LNCaP clone FGC (cell line): ENCODE data around the gene LEFTY2.
"Not testable (repeated sequence)": the region's sequence is repeated elsewhere in the genome, so short reads cannot be mapped to it uniquely, and the experiment has no call there.

Experiments used
- DNase-seq: peaks from one replicate; pipeline ENCODE4 v3.0.0-alpha.2; 2011; ENCODE audit warnings: low read depth
- H3K4me3 ChIP-seq: 2 replicates; pipeline ENCODE4 v1.5.1; 2011; ENCODE audit warnings: mild to moderate bottlenecking, low read depth, low read length, control low read depth
- TF ChIP-seq, protein P1 (sequence below): IDR thresholded peaks from 2 replicates; pipeline ENCODE4 v1.5.1; 2012; ENCODE audit warnings: mild to moderate bottlenecking; ENCODE audit not compliant: control insufficient read depth, insufficient read depth; ENCODE audit errors: extremely low read depth

LEFTY2 gene

DNA sequence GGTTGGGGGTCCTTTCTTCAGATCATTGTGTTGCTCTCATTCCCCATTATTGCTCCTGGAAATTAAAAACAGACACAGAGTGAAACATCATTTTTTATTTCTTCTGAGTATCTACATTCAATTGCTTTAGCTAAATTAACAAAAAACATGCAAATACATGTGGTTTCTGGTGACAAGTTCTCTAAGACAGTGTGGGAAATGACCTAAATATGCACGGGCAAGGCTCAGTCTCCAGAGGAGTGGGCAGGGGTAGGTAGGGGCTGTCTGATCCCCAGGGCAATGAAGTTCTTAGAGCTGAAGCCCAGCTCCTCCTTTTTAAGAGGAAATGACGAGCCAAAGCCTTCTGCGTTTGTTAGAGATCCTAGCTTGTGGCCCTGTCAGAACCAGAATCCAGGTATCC lies 4.5 kb downstream of the LEFTY2 start:
- TF ChIP-seq, protein P1, sequence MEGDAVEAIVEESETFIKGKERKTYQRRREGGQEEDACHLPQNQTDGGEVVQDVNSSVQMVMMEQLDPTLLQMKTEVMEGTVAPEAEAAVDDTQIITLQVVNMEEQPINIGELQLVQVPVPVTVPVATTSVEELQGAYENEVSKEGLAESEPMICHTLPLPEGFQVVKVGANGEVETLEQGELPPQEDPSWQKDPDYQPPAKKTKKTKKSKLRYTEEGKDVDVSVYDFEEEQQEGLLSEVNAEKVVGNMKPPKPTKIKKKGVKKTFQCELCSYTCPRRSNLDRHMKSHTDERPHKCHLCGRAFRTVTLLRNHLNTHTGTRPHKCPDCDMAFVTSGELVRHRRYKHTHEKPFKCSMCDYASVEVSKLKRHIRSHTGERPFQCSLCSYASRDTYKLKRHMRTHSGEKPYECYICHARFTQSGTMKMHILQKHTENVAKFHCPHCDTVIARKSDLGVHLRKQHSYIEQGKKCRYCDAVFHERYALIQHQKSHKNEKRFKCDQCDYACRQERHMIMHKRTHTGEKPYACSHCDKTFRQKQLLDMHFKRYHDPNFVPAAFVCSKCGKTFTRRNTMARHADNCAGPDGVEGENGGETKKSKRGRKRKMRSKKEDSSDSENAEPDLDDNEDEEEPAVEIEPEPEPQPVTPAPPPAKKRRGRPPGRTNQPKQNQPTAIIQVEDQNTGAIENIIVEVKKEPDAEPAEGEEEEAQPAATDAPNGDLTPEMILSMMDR = no peak
- H3K4me3 ChIP-seq = no peak overlapping the region
- no peak for DNase-seq

DNA sequence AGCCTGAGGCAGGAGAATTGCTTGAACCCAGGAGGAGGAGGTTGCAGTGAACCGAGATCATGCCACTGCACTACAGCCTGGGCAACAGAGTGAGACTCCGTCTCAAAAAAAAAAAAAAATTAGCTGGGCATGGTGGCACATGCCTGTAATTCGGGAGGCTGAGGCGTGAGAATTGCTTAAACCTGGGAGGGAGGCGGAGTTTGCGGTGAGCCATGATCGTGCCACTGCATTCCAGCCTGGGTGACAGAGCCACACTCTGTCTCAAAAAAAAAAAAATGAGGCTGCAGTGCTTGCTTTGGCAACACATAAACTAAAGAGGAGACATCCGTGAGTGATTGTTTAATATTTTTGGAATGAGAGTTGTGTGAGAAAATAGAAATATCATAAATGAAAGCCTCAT lies 4.9 kb downstream of the LEFTY2 start:
- DNase-seq, H3K4me3 ChIP-seq: not testable (repeated sequence)

DNA sequence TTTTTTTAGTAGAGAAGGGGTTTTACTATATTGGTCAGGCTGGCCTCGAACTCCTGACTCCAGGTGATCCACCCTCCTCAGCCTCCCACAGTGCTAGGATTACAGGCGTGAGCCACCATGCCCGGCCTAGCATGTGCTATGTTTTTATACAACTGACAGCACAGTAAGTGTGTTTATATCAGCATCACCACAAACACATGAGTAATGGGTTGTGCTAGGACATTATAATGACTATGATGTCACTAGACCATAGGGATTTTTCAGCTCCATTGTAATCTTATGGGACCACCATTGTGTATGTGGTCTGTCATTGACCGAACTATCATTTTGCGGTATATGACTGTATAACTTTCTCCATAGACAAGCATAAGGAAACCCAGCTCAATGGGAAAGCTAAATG lies 6.3 kb downstream of the LEFTY2 start:
- TF ChIP-seq, protein P1 = no peak

DNA sequence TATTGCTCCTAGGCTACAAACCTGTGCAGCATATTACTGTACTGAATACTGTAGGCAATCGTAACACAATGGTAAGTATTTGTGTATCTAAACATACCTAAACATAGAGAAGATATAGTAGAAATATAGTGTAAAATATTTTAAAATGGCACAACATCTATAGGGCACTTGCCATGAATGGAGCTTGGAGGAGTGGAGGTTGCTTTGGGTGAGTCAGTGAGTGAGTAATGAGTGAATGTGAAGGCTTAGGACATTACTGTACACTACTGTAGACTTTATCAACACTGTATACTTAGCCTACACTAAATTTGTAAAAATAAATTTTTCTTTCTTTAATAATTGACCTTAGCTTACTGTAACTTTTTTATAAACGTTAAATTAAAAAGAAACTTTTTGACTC lies 7.9 kb downstream of the LEFTY2 start:
- H3K4me3 ChIP-seq = no peak overlapping the region
- no peak for DNase-seq
- TF ChIP-seq, protein P1 = no peak

More for the DNA sequence above, 6.3 kb downstream of the LEFTY2 start:
- no peak for DNase-seq
- no peak overlapping the region for H3K4me3 ChIP-seq

DNA sequence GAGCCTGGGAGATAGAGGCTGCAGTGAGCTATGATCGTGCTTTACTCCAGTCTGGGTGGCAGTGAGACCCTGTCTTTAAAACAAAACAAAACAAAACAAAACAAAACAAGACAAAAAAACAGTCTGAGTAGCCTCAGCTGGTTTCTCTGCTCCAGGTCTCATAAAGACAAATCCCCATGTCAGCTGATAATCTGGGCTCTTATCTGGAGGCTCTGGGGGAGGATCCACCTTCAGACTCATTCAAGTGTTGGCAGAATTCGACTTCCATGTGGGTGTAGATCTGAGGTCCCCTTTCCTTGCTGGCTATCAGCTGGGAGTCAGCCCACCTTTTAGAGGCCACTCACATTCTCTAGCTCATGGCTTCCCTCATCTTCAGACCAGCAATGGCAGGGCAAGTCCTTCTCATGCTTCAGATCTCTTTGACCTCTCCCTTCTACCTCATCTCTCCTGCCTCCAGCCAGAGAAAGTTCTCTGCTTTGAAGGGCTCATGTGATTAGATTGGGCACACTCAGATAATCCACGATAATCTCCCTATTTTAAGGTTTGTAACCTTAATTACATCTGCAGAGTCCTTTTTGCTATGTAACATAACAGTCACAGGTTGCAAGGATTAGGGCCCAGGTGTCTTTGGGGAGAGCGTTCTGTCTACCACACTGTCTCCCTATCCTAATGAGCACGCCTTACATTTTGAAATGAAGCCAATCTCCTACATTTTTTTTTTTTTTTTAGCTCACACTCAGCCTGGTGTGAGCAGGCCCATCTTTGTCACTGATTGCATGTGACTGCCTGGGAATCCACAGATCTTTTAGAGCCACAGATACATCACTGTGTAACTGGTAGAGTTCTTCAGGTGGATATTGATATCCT lies 9.5 kb downstream of the LEFTY2 start:
- DNase-seq = no peak
- H3K4me3 ChIP-seq = no peak overlapping the region

DNA sequence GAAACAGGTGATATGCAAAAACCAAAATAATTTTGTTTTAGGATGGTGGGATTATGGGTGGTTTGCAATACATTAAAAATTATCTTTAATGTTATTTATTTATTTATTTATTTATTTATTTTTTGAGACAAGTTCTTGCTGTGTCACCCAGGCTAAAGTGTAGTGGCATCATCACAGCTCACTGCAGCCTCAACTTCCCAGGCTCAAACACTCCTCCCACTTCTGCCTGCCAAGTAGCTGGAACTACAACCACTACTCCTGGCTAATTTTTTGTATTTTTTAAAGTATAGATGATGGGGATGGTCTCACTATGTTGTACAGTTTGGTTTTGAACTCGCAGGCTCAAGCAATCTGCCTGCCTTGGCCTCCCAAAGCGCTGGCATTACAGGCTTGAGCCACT lies 10.5 kb downstream of the LEFTY2 start:
- no peak for DNase-seq
- TF ChIP-seq, protein P1 = no peak
- H3K4me3 ChIP-seq = no peak overlapping the region

More for the DNA sequence above, 9.5 kb downstream of the LEFTY2 start:
- TF ChIP-seq, protein P1 = no peak

DNA sequence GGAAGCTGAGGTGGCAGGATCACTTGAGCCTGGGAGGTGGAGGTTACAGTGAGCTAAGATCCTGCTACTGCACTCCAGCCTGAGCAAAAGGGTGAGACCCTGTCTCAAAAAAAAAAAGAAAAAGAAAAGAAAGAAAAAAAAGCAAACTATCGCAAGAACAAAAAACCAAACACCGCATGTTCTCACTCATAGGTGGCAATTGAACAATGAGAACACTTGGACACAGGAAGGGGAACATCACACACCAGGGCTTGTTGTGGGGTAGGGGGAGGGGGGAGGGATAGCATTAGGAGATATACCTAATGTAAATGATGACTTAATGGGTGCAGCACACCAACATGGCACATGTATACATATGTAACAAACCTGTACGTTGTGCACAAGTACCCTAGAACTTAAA lies 11.6 kb downstream of the LEFTY2 start:
- not testable (repeated sequence) for H3K4me3 ChIP-seq, DNase-seq
